ENCODE measurements around the gene LRCOL1. TPM values are rescaled to one million over a fixed set of nuclear protein-coding genes. Genes with fewer than 3 reads are reported as not detected.

The LRCOL1 gene
- total and polyA plus RNA-seq, 12 donors, result 0.17 to 0.28 TPM; not detected in 10

- WGBS, 2 donors, result 25% methylated on average over 18 of the region's 18 CpGs
- intact Hi-C loops (cut with DNase I), result loop anchor here (1.0 to 10.0 kb wide), 8 partner anchors 14 to 463 kb away; no protein-coding TSS in a partner anchor
- peaks cover 27 to 71% (median 62%) of the 10 kb centered on the region in 7 donors for H3K27me3 ChIP-seq
- H3K9me3 ChIP-seq, result peaks cover 0 to 29% (median 5%) of the 10 kb centered on the region in 11 donors
- H3K4me1 ChIP-seq, result peaks cover 0 to 12% (median 9%) of the 10 kb centered on the region in 9 donors
- no peaks in the 10 kb centered on the region for H3K36me3 ChIP-seq
- no peak overlapping the region for H3K27ac ChIP-seq
- peak; percentile 83 to 85 for DNase-seq
- peak; percentile 79 to 95 (median 90) for TF ChIP-seq CTCF (IDR thresholded peaks at IDR 0.05)
- ATAC-seq, result peak; percentile 77 to 95 (median 90)
- H3K4me3 ChIP-seq, result no peak overlapping the region
Measured at GRCh38 chr12:132614861-132615578, 4.6 kb upstream of the LRCOL1 start.

- no peak overlapping the region for H3K4me3 ChIP-seq
- ATAC-seq (no peak), DNase-seq (no peak)
- H3K9me3 ChIP-seq, result peaks cover 0 to 29% (median 5%) of the 10 kb centered on the region in 11 donors
- 88 to 94% methylated on average over 5 of the region's 5 CpGs for WGBS, 2 donors
- no peak overlapping the region for H3K27ac ChIP-seq
- TF ChIP-seq CTCF (IDR thresholded peaks at IDR 0.05), result no peak
- H3K36me3 ChIP-seq, result no peaks in the 10 kb centered on the region
- intact Hi-C loops (cut with DNase I), result loop anchor here (2.0 to 10.0 kb wide), 4 partner anchors 13 to 459 kb away; no protein-coding TSS in a partner anchor
- peaks cover 19 to 72% (median 62%) of the 10 kb centered on the region in 7 donors for H3K27me3 ChIP-seq
- peaks cover 0 to 14% (median 9%) of the 10 kb centered on the region in 9 donors for H3K4me1 ChIP-seq
Measured at GRCh38 chr12:132614029-132614428, 3.6 kb upstream of the LRCOL1 start.

GRCh38 chr12:132611620-132612019, 1.2 kb upstream of the LRCOL1 start:
- WGBS, 2 donors, result 93 to 95% methylated on average over 10 of the region's 10 CpGs
- H3K27ac ChIP-seq, result no peak overlapping the region
- DNase-seq (no peak), ATAC-seq (no peak)
- peaks cover 11 to 71% (median 58%) of the 10 kb centered on the region in 7 donors for H3K27me3 ChIP-seq
- H3K4me3 ChIP-seq, result no peak overlapping the region
- H3K4me1 ChIP-seq, result peaks cover 0 to 10% (median 5%) of the 10 kb centered on the region in 9 donors
- TF ChIP-seq CTCF (IDR thresholded peaks at IDR 0.05), result no peak
- H3K9me3 ChIP-seq, result peaks cover 0 to 21% (median 2%) of the 10 kb centered on the region in 11 donors
- H3K36me3 ChIP-seq, result no peaks in the 10 kb centered on the region
- intact Hi-C loops (cut with DNase I), result loop anchor here in 7 of 10 donors (2.0 to 10.0 kb wide), 2 partner anchors 197 to 457 kb away; no protein-coding TSS in a partner anchor

- Histone ChIP-seq H3K27me3 (peaks cover 5 to 70% (median 57%) of the 10 kb centered on the region in 7 donors), H3K4me1 (peaks cover 0 to 10% (median 5%) of the 10 kb centered on the region in 9 donors), H3K27ac (no peak overlapping the region), H3K4me3 (peak overlapping the region in 4 of 10 donors; percentile 21 to 35 (median 28)), H3K9me3 (peaks cover 0 to 15% (median 0%) of the 10 kb centered on the region in 11 donors), H3K36me3 (no peaks in the 10 kb centered on the region)
- ATAC-seq (no peak), DNase-seq (no peak)
- WGBS, 2 donors, result 75 to 77% methylated on average over 29 to 33 of the region's 33 CpGs
- intact Hi-C loops (cut with DNase I), result loop anchor here in 7 of 10 donors (10.0 kb wide), 1 partner anchor 456 kb away; no protein-coding TSS in a partner anchor
- no peak for TF ChIP-seq CTCF (IDR thresholded peaks at IDR 0.05)
Measured at GRCh38 chr12:132610866-132611602, 652 bp upstream of the LRCOL1 start.

Data from heart right ventricle (tissue), 16 donors.